ENCODE measurements around the gene GRIK1.
A peak's percentile ranks its signal among the peaks of the same experiment; 100 is the strongest.

The GRIK1 gene

DNA sequence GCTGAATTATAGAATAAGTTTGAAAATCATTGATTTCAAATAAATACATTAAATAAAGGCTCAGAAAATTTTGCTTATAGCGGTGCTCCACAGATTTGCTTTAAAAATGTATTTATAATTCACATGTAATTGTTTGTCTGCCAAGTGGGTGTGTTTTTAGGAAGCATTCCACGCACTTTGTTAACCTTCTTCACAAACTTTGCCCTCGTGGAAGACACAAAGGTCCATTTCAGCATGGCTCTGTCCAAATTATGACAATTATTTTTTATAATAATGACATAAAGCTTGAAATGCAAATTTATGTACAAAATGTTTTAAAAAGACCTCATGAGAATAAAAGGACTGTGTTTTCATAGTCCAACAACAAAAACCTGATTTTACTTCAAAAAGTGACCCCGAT, 146.1 kb downstream of the GRIK1 start:
- intact Hi-C loops (cut with DNase I) = no loop called here

GRCh38 chr21:29789393-29789792, 150.4 kb downstream of the GRIK1 start:
- no peak for DNase-seq
- intact Hi-C loops (cut with DNase I) = no loop called here

More for the DNA sequence above, 146.1 kb downstream of the GRIK1 start:
- no peak for DNase-seq

DNA sequence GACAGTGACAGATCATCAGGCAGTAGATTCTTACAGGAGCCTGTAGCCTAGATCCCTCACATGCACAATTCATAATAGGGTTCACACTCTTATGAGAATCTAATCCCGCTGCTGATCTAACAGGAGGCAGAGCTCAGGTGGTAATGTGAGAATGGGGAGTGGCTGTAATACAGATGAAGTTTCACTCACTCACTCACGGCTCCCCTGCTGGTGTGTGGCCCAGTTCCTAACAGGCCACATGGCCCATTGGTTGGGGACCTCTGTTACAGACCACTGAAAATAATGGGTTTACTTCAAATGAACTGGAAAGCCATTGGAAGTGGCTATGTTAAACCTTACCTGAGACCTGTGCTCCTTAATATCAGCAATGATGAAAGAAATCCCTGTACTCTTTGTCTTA, 151.0 kb downstream of the GRIK1 start:
- intact Hi-C loops (cut with DNase I) = no loop called here
- no peak for DNase-seq

- intact Hi-C loops (cut with DNase I) = no loop called here
- no peak for DNase-seq
Measured at GRCh38 chr21:29787361-29787909, 152.4 kb downstream of the GRIK1 start.

DNA sequence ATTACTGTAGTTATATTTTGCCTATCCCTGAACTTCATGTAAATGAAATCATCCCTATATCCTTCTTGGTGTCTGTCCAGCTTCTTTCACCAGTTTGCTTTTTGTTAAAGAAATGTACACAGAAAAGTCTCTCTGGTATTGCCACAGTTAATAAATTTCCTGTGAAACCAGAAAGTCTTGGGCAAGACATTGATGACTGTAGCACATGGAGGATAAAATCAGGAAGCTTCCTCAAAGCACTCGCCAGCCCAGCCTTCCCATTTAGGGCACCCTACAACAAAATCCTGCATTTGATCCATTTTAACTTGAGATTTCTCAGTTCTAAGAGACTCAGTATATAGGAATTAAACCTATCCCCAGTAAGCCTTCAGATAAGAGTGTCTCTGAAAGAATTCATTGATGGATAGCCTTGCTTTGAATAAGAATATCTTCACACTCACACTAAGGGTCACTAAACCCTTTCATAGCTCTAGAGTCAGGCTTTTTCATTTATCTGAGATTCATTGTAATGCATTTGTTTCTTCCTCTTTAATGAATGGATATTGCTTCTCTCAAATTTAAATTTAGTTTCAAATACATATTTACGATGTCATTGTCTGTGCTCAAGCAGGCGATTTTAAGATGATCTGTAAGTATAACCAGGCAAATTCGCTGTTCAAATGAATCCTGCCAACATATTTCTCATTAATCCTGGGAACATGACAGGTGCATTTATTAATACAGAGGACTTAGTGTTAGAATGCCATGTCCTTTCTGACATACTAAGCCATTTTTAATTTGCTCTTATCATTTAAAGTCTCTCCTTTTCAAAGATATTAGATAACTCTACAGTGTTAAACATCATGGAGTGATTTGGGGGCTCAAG, 153.1 kb downstream of the GRIK1 start:
- DNase-seq = no peak
- intact Hi-C loops (cut with DNase I) = no loop called here

- no peak for DNase-seq
- intact Hi-C loops (cut with DNase I) = no loop called here
Measured at GRCh38 chr21:29777160-29777559, 162.6 kb downstream of the GRIK1 start.

DNA sequence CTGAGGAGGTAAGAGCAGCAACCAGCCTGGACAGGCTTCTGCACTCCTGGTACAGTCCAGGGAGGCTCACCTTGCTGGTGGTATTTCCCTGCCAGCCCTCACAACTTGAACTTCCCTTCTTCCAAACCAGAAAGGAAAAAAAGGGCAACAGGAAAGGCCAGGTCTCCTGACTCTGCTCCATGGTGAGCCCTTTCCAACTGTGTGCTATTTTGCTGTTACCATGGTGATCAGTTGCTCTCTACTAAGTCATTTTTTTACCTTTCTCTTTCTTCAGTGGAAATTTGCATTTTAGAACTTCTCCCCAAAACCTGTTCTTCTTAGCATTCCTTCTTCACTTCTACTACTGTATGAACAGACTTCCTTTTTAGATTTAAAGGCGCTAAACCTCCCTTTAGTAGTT, 164.3 kb downstream of the GRIK1 start:
- DNase-seq = no peak
- intact Hi-C loops (cut with DNase I) = no loop called here

DNA sequence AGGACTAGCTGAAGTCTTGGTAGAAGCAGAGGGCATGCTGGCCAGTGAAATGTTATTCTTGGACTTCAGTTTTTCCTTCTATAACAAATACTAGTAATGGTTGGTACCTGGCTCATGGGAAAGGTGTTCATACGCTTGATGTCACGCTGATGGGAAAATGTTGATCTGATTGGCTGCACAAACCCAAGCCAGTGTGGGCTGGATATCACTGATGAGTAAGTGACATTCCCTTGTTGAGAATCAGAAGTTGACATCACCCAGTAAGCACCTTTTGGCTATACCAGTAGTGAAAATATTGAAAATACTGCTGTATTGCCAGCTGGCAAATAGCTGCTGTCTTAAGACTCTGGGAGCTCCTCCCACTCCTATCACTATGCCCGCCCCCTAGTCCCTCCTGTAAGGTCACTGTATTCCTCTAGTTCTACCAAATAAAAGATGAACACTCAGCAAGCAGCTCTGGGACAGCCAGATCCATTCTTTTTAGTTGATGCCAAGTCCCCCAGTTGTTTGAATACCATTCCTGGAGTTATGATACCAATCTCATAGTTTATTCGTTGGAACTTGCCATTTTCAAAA, 168.2 kb downstream of the GRIK1 start:
- no peak for DNase-seq
- intact Hi-C loops (cut with DNase I) = no loop called here

GRCh38 chr21:29763674-29764073, 176.1 kb downstream of the GRIK1 start:
- intact Hi-C loops (cut with DNase I) = no loop called here

GRCh38 chr21:29762570-29763082, 177.2 kb downstream of the GRIK1 start:
- intact Hi-C loops (cut with DNase I) = no loop called here
- DNase-seq = no peak

More at GRCh38 chr21:29763674-29764073, 176.1 kb downstream of the GRIK1 start:
- DNase-seq = no peak

- intact Hi-C loops (cut with DNase I) = no loop called here
Measured at GRCh38 chr21:29753216-29753615, 186.6 kb downstream of the GRIK1 start.

DNA sequence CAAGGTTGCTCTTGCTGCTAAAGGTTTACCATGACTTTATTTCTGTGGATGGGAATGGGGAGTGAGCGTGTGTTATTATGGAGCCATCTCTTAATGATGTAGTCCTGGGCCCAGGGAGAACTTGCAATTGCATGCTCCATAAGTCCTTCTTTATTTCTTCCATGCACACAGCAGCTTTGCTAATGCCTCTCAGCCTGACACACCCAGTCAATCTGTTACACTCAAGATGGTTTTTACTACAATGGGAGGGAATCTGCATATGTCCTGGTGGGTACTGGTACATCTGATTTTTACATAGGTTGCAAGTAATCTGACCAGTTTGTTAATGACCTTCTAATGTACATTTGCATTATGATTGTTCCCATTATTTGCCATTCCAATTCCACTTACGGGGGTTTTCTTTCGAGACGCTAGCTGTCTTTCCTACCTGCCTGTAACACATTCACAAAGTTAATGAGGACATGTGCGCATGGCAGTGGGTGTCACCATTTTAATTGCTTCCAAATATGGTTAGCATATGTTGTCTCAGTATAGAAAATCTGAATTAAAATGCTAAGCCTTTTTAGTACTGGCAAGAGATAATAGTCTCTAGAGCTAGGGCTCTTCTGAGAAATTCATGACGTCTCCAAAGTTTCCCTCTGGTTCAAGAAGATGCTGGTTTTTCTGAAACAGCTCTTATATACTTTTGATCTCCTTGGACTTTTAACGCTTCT, 188.2 kb downstream of the GRIK1 start:
- no peak for DNase-seq
- intact Hi-C loops (cut with DNase I) = no loop called here

More at GRCh38 chr21:29753216-29753615, 186.6 kb downstream of the GRIK1 start:
- no peak for DNase-seq

GRCh38 chr21:29749957-29750356, 189.8 kb downstream of the GRIK1 start:
- no peak for DNase-seq
- intact Hi-C loops (cut with DNase I) = no loop called here

GRCh38 chr21:29749223-29749622, 190.6 kb downstream of the GRIK1 start:
- intact Hi-C loops (cut with DNase I) = no loop called here
- DNase-seq = no peak

DNA sequence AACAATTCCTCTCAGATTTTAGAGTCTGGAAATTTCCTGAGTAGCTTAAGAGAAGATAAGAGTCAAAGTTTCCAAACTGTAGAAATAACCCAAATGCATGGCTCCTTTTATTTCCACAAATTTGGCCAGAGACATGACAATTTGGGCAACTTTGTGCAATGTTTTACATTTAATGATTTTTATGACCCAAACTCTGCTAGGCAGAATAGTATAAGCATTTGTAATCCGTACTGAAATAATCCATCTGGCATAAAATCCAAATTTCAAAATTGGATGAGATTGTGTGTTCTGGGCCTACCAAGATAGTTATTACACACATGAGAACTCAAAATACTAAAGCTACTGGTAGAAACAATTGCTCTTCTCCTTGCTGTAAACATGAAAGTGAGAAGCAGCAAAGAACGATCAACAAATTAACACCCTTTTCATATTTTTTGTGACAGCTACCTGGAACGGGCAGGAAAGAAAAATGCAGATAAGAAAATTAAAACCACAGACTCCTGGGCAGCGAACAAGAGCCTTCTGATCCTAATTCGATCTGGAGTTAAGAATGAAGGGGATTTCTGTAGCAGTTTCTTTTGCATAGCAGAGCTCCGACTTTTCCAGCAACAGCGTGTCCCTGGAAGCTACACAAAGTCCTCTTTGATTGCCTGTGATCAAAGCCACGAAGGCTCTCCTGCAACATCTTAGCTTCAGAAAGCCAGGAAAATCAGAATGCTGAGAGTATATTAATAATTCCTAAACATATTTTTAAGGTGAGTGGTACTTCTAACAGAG, 191.2 kb downstream of the GRIK1 start:
- intact Hi-C loops (cut with DNase I) = no loop called here

GRCh38 chr21:29741761-29742160, 198.0 kb downstream of the GRIK1 start:
- DNase-seq = no peak
- intact Hi-C loops (cut with DNase I) = no loop called here

More for the DNA sequence above, 191.2 kb downstream of the GRIK1 start:
- DNase-seq = peak in 1 of 10 donors; percentile 20

DNA sequence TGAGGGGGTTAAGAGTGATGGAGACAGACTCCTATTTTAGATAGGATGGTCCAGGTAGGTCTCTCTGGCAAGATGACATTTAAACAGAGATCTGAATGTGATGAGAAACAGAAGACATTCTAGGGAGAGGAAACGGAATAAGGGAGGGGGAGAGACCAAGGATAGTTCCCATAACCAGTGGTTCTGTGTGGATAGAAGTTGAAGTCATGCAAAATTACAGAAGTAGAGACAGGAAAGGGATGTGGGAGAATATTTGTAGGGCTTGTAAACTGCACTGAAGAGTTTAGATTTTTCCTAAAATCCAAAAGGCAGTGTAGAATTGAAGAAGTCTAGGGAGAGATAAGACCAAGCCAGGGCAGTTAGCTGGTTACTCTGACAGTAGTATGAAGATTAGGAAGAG, 200.6 kb downstream of the GRIK1 start:
- intact Hi-C loops (cut with DNase I) = no loop called here
- no peak for DNase-seq

DNA sequence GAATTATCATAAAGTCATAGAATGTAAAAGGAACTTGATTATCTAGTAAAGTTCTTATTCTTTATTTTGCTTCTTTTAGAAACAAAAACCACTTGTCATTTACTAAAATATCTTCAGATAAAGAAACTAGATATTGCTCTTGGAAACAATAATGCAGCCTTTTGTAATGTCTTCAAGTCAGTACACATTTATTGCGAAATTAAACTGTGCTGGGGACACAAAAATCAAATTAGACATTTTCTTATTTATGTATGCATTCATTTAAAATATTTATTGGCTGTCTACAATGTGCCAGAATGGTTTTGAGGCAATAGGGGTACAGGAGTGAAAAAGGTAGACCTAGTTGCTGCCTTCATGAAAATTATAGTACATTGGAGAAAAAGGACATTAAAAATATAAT, 201.1 kb downstream of the GRIK1 start:
- intact Hi-C loops (cut with DNase I) = no loop called here

DNA sequence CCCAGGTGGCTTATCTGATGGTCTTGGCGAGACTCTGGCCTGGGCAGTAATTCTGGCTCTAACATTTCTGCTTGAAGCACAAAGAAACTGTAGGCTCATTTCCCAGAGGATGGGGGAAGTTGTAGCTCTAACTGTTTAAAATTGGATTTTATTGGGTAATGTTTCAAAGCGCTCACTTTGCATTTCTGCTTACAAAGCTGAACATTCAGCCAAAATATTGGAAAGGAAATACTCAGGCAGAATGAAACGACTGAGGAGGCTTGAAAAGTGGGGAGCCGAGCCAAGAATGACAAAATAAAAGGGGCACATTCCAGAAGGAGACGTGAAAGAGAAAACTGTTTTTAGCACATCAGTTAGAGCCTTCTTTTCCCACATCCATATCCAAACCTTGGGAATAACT, 202.6 kb downstream of the GRIK1 start:
- DNase-seq = peak in 1 of 10 donors; percentile 12
- intact Hi-C loops (cut with DNase I) = no loop called here

More for the DNA sequence above, 201.1 kb downstream of the GRIK1 start:
- no peak for DNase-seq

GRCh38 chr21:29730281-29730680, 209.5 kb downstream of the GRIK1 start:
- DNase-seq = no peak
- intact Hi-C loops (cut with DNase I) = no loop called here

Data from posterior cingulate gyrus (tissue), 11 donors.